Uterus (tissue), 2 donors: Measurements from ENCODE around the gene SLC2A9.

ENCODE experiments used
- CTCF ChIP-seq, 4 experiments: fragments of 200-600 bp in 2 of 4; fragments of 450-650 bp in 2 of 4; sonication (generic) in 2 of 4; IDR thresholded peaks; one replicate each; pipeline ENCODE4 v1.5.1; 2016 to 2019; ENCODE audit warnings: antibody characterized with exemption in 4 of 4, mild to moderate bottlenecking in 2 of 4, moderate library complexity in 1 of 4
- POLR2A ChIP-seq, 2 donors: fragments of 450-650 bp; IDR thresholded peaks; one replicate each; pipeline ENCODE4 v1.6.1; 2016; ENCODE audit warnings: antibody characterized with exemption in 2 of 2, mild to moderate bottlenecking in 1 of 2, moderate library complexity in 1 of 2

DNA sequence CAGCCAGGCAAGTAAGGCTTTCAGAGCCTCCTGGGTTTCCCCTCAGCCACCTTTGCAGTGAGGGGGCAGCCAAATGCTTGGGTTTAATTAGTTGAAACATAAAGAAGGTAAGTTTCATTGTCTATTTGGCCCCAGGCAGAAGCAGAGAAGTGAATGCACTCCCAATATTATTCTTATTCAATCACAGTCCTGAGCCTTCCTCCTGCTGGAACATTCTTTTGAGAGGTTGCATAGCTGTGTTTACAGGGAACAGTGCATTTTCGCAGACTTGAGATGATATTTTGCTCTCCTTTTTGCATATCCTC, 13.9 kb downstream of the SLC2A9 start:
- TF ChIP-seq CTCF (IDR thresholded peaks at IDR 0.05) = no peak
- no peak for TF ChIP-seq POLR2A (IDR thresholded peaks at IDR 0.05)
